HG02981 (cell line): ENCODE results near the gene CASKIN1.
"Not testable (repeated sequence)": the region's sequence is repeated elsewhere in the genome, so short reads cannot be mapped to it uniquely, and the experiment has no call there.

Experiments used
- ATAC-seq: cut with Tn5 transposase; IDR thresholded peaks from one replicate; pipeline ENCODE4 v1.9.1; 2021; ENCODE audit warnings: mild to moderate bottlenecking, moderate library complexity; ENCODE audit not compliant: unreplicated experiment

Gene CASKIN1

GRCh38 chr16:2196162-2196980 is at the start of gene CASKIN1:
Gene CASKIN1, minus strand, starts transcription at chr16:2196605. Its CDS starts 173 bp downstream, at chr16:2196432.
- ATAC-seq = no peak

GRCh38 chr16:2244926-2245795 is 48.8 kb upstream of the CASKIN1 start:
- no peak for ATAC-seq

GRCh38 chr16:2244301-2244700 is 47.9 kb upstream of the CASKIN1 start:
- no peak for ATAC-seq

- ATAC-seq = no peak
Observed at GRCh38 chr16:2243781-2244180, 47.4 kb upstream of the CASKIN1 start.

GRCh38 chr16:2243031-2243528 is 46.7 kb upstream of the CASKIN1 start:
- no peak for ATAC-seq

GRCh38 chr16:2242598-2242997 is 46.2 kb upstream of the CASKIN1 start:
- ATAC-seq = no peak

GRCh38 chr16:2240331-2240730 is 43.9 kb upstream of the CASKIN1 start:
- ATAC-seq = not testable (repeated sequence)

GRCh38 chr16:2238838-2239675 is 42.7 kb upstream of the CASKIN1 start:
- no peak for ATAC-seq

GRCh38 chr16:2238150-2238837 is 41.9 kb upstream of the CASKIN1 start:
- ATAC-seq = no peak

- ATAC-seq = no peak
Observed at GRCh38 chr16:2237493-2238149, 41.2 kb upstream of the CASKIN1 start.

- no peak for ATAC-seq
Observed at GRCh38 chr16:2237102-2237482, 40.7 kb upstream of the CASKIN1 start.

GRCh38 chr16:2236337-2237101 is 40.1 kb upstream of the CASKIN1 start, which contains the start of gene DNASE1L2:
Gene DNASE1L2, plus strand, starts transcription at chr16:2236444. Its CDS starts 373 bp downstream, at chr16:2236817.
- no peak for ATAC-seq

GRCh38 chr16:2235695-2236336 is 39.4 kb upstream of the CASKIN1 start:
- ATAC-seq = no peak

- no peak for ATAC-seq
Observed at GRCh38 chr16:2235234-2235651, 38.8 kb upstream of the CASKIN1 start.

GRCh38 chr16:2234813-2235170 is 38.4 kb upstream of the CASKIN1 start:
- no peak for ATAC-seq

- ATAC-seq = no peak
Observed at GRCh38 chr16:2233872-2234812, 37.7 kb upstream of the CASKIN1 start.

- ATAC-seq = no peak
Observed at GRCh38 chr16:2233046-2233775, 36.8 kb upstream of the CASKIN1 start.
